M059J (cell line): Measurements from ENCODE around the gene HP1BP3. TPM values are rescaled to one million over a fixed set of nuclear protein-coding genes. Genes with fewer than 3 reads are reported as not detected.
"Not testable (repeated sequence)": the region's sequence is repeated elsewhere in the genome, so short reads cannot be mapped to it uniquely, and the experiment has no call there.

ENCODE experiments used
- DNase-seq: peaks from one replicate; pipeline ENCODE4 v3.0.0-alpha.2; 2012; ENCODE audit warnings: low read depth
- total RNA-seq: library from RNA; depleted of rRNA; stranded (reverse); fragments of >200 nt; shearing (Covaris generic); gene quantifications from 2 replicates; pipeline ENCODE4 v1.2.3, GENCODE V29; 2014

HP1BP3 gene
- total RNA-seq, 1 experiment from 2014 or later = 371 TPM

DNA sequence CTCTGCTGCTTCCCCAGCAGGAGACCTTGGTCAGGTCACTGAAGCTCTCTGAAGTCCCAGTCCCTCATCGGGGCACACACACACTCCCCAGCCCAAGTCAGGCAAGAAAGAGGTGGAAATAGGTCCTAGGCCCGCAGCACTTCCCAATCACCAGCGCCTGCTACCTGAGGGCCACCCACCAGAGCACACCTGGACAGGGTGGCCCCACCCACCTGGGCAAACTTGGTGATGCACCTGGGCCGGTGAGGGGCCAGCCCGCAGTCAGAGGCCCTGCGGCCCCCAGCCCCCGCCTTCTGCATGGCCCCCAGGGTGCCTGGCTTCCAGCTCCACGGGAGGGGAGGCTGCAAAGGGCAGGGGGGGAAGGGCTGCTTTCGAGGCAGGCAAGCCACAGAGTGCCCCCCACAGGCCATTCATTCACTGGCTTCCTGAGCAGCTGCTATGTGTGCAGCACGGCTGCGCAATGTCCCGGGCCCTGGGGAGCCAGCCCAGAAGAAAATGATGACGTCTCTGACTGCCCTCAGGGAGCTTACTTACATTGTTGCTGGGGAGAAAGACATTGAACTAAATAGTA, 59.3 kb downstream of the HP1BP3 start:
- DNase-seq = no peak

DNA sequence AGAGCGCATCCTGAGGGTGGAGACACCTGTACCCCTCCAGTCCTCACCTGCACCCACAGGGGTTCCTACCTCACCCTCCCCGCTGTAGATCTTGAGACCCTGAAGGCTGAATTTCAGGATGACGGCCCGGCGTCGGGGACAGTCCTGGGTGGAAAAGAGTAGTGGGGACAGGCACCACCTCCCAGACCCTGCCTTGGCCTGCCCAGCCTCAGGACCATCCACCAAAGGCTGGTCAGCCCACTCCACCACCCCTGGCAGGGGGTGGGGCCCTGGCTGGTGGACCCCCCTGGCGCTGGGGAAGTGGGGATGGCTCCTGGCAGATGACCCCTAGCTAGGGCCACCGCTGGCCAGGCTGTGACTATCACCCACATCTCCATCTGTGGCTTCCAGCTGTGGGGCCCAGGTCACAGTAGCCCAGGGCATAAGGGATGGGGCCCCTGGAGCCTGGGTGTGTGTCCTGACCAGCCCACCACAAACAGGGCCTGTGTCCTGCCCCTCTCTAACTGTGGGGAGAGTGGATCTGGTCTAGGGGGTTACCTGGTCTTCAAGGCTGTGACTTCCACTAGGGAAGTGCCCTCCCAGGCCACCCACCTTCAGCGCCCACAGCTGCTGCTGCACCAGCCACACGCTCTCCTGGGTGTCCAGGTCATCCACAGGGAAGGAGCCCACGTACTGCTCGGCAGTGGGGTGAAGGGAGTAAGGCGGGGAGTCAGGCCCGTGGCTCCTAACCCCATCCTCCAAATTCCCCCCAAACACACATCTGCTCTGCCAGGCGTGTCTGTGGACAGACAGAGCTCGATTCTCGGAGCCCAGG, 60.0 kb downstream of the HP1BP3 start:
- DNase-seq = no peak

DNA sequence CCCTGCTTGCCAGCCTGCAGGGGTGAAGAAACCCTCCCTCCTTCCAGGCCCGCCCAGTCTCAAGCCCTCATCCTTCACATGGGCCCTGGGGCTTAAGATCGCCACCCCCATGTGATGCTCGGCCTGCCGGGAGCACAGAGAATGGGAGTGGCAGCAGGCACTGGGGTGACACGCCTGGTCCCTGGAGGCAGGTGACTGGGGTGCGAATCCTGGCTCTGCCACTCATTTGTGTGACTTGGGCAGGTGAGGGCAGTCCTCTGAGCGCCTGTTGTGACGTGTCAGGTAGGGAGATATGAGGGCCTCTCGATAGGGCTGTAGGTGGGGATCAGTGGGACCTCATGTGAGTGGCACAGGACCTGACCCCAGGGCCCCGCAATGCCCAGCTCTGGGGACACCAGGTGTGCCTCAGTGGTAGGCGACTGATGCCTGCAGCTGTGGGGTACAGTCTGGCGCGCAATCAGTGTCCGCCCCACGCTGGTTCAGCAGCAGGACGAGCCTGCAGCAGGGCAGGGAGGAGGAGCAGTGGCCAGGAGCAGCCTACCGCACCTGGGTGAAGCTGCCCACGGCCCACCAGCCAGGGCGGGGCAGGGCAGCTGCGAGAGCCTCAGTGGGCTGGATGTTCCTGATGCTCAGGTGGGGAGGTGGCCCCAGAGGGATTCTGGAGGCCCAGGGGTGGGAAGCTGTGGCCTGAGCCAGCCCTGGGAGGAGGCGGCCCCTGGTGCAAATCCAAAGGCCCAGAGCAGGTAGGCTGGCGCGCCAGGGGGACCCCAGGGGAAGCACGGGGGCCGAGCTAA, 60.8 kb downstream of the HP1BP3 start:
- no peak for DNase-seq

DNA sequence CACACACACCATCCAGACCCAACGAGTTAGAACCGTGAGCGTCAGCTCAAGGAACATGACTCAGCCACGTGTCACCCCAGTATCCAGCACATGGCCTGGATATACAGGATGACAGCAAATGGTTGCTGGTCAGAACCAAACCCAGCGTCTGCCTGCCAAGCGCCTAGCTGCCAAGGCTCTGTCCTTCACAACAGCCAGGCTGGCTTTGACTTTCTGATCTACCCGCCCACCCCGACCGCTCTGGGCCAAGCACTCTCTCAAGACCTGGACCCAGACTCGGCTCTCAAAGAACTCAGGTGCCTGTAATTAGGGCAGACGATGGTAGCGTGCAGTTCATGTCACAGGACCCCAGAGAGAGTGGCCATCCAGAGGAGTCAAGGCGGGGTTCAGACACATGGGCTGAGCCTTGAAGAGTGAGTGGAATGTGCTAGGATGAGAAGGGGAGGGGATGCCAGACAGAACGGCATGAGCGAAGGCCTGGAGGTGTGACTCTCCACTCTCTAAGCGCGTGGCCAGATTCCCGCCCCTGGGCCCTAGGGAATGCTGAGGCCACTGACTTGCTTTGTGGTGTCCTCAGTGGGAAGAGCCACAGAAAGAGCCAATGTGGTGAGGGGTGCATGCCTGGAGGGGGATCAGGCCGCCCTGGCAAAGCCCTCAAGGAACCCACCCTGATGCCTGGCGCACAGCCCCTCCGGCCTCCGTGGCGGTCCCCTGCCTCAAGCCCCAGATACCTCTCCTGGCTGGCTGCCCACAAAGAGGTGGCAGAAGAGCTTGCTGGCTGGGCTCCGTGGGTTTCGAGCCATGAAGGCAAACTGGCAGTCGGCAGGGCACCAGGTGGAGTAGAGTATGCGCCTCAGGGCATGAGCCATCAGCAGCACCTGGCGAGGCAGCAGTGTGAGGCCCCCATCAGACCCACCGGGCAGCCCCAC, 61.7 kb downstream of the HP1BP3 start:
- peak; percentile 78 for DNase-seq

DNA sequence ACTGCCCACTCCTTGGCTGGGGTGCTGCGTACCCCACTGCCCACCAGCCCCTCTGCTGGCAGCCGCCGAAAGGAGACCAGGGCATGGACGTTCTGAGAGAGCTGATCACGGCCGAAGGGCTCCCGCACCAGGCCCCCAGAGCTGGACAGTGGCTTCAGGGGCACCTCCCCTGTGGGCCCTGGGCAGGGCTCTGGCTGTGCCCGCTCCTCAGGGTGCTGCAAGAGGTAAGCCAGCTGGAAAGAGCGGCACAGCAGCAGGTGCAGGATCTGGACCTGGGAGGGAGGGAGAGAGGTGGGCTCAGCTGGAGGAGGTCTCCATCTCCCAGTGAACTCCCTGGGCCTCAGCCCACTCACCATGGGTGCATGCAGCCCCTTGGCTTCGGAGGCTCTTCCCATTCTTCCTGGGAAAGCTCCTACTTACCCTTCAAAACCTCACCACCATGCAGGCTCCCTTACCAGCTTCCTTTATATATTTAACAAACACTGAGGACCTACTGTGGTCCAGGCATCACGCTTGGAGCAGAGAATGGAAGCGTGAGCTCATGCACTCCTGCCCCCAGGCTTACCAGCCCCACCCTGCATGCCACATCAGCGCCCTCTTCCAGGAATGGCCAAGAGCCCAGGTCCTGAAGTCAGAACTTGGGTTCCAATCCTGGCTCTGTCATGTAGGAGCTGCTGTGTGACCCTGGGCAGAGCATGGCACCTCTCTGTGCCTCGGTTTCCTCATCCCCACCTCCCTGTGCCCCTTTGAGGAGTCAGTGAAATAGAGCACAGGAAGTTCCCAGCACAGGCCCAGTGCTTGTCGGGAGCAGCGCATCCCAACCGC, 62.5 kb downstream of the HP1BP3 start:
- DNase-seq = no peak

DNA sequence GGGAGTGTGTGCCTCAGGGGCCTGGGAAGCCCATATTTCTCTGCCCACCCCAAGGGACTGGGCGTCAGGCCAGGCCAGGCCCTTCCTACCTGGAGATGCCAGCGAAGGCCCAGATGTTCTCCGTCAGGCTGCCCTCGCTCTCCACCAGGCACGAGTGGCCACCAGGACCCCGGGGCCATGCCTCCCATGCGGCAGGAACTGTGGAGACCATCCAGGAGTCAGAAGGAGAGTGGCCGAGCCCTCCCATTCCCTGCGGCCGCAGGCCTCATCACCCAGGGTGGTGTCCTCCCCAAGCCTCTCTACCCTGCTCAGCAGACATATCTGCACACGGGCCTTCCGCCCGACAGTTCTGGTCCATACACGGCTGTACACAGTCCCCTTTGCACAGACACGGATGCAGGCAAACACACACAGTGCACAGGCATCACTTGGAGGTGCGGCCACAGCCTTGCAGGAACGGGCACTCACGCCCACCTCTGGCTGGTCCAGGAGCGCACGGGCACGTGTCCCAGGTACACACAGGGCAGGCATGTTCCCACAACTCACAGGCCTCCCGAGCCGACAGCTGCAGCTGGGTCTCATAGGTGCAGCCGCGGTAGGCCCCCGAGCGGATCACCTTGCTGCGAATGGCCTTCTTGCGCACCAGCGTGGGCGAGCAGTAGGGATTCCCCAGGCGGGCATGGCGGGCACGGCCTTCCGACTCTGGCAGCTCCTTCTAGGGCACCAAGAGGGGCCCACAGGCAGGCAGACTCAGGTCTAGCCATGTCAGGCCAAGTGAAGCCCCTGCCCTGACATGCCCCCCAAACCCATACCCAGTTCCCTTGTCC, 63.4 kb downstream of the HP1BP3 start:
- no peak for DNase-seq

DNA sequence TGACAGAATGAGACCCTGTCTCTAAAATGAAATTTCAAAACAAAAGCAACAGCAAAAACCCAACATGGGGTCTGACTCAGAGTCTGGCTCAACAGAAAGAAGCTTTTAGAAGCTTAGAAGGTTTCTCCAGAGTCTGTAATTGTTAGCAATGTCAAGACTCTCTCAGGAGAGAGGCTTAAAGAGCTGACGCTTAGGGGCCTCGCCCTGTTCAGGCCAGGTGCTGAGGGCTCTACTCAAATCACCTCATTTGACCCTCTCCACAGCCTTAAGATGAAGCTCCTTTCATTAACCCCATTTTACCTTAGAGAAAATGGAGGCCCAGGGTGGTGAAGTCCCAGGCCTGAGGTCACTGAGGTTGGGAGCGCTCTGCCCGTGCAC, 64.0 kb downstream of the HP1BP3 start:
- DNase-seq = no peak

DNA sequence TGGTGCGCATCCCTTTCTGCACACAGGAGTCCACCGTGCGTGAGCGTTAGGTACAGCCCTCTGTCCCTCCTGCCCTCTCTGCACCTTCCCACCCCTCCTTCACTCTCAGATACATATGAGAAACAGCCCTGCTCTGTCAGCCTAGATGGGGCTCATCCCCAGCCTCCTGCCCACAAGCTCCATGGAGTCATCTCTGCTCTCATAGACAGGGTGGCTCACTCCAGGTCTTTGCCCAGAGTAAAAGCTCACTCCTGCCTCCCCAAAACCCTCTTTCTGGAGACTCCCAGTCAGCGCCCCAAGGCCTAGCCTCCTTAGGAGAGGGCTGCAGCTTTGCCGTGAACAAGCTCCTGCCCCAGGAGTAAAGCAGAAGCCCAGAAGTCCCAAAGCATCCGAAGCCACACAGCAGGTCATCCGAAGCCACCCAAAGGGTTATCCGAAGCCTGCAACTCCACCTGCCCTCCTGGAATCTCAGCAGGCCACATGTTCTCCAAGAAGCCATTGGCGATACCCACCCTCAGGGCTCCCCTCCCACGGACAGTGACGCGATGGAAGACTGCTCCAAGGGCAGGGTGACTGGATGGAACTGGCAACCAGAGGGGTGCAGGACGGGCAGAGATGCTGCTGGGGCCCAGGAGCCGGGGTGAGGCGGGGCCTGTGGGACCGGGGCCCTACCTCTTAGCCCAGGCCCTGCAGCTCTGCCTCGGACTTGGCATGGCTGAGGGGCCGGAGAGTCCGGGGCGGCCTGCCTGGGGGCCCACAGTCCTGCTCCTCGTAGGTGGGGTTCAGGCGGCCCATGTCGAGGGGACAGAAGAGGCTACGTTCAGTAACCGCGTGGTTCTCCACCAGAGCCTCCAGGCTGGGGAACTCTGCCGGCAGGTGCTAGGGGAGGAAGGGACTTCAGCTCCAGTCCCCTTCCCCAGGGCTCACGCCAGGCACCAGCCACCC, 65.7 kb downstream of the HP1BP3 start:
- no peak for DNase-seq

DNA sequence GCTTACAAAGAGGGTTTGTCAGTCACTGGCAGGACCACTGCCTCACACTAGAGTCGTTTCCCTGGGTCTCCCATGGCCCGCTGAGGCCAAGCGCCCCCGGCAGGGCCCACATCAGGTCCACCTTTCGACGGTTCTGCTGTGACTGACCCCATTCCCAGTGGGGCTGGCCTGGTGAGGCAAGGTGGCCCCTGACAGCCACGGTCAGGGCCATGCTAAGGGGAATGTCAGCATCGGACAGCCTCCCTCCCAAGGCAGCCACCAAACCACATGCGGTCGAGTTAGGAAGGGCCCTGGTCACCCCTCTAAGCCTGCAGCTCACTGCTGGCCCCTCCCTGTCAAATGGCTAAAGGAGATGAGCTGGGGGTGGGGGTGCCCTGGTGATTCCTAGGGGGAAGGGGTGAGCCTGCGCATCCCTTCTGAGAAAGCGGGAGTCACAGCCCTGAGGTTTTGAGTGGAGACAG, 66.4 kb downstream of the HP1BP3 start:
- DNase-seq = no peak

DNA sequence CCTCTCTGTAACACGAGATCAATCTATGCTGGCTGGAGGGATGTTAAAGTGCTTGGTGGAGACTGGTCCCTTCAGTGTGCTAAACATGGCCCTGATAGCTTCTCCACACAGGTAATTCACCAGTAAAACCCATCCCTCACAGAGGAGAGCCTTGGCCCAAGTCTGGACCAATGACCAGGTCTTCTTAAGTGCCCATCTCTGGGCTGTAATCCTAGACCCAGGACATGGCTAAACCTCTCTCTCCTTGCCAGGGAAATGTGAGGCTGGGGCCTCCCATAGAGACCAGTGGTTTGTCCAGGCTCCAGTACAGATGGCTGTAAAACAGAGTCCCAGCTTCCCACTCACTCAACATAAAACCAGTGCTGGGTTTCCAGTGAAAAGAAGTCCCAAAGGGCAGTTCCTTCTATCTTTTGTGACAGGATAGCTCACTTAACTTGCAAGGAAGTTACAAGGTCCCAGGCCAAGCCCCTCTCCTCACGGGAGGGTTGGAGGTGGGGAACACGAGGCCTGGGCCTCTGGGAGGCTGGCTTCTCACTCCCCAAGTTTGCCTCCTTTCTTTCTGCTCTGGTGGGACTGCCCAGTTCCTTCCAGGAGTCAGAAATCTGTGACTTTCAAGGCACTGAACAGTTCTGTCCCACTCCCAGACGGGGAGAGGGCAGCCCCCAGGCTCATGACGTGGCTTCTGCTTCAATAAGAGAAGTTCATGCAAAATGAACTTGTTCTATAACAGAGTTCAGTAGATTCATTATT, 67.1 kb downstream of the HP1BP3 start:
- no peak for DNase-seq

DNA sequence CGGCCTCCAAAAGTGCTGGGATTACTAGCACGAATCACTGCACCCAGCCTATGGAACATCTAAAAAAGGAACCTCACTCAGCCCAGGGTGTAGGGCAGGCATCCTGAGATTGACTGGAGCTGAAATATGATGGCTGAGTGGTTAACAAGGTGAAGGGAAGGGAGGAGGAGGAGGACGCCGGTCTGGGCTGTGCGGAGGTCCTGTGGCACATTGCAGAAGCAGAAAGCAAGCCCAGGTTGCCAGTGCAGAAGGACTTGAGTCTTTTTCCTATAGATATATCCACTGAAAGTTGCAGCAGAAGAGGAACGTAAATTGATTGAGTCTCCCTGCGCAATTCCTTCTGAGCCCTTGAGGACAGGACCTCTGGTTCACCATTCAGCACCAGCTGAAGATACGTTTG, 67.8 kb downstream of the HP1BP3 start:
- DNase-seq = no peak

DNA sequence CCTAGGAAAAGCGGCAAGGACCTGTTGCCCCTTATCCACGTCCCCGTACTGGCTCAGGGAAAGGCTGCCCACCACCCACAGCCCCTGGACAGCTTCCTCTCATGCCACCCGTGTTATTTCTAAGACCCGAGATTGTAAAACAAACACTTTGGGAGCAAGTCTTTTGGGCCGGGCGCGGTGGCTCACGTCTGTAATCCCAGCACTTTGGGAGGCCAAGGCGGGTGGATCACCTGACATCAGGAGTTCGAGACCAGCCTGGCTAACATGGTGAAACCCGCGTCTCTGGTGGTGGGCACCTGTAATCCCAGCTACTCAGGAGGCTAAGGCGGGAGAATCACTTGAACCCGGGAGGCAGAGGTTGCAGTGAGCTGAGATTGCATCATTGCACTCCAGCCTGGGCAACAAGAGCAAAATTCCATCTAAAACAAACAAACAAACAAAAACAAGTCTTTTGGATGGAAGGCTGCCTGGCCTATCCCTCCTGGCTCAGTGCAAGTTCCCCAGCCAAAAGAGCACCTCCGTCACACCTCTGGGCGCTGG, 68.7 kb downstream of the HP1BP3 start:
- not testable (repeated sequence) for DNase-seq

DNA sequence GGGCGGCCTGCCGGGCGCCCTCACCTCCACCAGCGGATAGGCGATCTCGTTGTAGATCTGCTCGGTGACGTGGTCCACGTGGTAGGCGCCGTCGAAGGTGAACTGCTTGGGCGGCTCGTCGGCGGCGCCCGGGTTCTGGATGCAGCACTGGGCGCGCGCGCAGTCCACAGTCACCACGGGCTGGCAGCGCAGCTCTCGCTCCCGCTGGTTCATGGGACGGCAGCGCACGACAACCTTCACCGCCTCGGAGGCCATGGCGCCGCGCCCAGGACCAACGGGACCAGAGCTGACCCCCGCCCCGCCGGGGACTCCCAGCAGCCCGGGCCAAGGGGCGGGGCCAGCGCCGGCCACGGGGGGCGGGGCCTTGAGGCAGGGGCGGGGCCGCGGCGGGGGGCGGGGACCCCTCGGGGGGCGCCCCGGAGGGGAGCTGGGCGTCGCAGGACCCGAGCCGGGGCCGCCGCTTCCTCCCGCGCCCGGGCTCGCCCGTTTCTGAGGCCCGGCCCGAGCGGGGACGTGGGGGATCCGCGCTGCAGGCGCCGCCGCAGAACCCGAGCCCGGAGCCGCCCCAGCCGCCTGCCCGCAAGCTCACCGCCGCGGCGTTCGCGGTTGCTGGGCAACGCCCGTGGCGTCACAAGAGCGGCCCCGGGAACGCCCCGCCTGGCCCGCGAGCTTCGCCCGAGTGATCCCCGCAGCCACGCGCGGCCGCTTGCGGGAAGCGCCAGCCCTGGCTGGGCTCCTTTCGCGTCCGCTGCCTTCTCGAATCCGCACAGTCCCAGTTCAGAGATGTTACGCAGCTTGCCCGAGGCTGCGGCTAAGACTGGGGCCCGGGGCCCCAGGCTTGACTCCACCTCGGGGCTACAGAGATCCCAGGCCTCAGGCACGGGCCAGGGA, 69.4 kb downstream of the HP1BP3 start, which contains the start of gene KIF17:
TSS of gene KIF17 (minus strand) at position 556 of the 891 bp plus-strand sequence. CDS start at position 255, 301 bp downstream.
- peak; percentile 74 for DNase-seq

DNA sequence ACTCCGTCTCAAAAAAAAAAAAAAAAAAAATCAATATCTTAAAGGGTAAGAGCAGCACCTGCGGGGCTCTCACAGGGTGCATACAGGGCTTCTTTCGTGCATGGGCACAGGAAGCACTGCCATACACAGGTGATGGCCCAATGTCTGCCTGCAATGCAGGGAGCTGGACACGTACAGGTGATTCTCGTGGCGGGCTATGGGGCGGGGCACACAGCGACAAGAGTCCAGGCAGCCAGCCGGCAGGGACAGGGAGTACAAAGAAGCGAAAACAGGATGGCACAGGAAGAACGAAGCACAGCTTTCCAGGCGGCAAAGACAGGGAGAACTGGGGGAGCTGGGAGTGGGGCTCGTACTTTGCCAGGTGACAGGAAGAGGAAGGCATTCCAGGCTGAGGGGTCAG, 70.9 kb downstream of the HP1BP3 start:
- DNase-seq = no peak

DNA sequence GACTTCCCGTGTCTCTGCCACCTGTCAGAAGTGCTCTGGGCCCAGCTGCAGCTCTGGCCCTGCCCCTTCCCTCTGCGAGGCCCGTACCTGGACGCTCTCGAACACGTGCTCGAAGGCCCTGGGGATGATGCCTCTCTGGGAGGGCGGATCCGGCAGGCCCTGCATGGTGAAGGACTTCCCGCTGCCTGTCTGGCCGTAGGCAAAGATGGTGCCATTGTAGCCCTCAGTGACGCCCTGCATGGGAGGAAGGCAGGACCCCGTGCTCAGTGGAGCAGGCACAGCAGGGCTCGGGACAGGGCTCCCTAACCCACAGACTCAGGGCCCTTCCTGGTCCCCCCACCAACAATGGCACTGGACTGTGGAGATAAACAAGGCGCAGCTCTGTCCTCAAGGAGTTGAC, 71.7 kb downstream of the HP1BP3 start:
- DNase-seq = no peak

DNA sequence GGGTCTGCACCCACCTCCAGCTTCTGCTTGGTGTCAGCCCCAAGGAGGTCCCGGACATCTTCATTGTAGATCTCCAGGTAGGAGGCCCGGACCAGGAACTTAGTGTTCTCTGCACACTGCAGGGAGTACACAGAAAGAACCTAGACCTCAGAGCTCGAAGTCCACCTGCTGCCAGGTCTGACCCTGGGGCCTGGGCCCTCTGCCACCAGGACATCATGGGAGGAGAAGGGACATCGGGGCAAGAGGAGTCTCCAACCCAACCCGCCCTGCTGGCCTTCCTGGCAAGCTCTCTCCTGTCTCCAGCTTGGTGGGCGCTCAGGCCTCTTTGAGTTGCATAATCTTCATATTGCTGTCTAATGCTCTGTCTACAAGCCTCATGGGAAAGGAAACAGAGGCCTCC, 73.7 kb downstream of the HP1BP3 start:
- DNase-seq = no peak

DNA sequence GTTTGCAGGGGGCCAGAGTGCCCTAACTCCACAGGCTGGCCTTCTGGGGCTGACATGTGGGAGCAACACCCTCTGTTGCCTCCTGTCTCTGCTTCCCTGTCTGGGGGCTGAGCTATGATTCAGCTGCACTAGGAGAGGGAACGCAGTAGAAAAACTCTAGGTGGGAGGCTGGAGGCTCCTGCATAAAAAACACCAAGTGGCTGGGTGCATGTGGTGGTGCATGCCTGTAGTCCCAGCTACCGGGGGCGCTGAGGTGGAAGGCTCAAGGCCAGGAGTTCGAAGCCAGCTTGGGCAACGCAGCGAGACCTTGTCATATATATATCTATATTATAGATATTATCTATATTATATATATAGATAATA, 74.9 kb downstream of the HP1BP3 start:
- peak; percentile 22 for DNase-seq
